DLD1 (cell line): ENCODE measurements around the gene ALPG.
"Not testable (repeated sequence)": the region's sequence is repeated elsewhere in the genome, so short reads cannot be mapped to it uniquely, and the experiment has no call there.

Experiments used
- in situ Hi-C: cut with HindIII; loops from 2 replicates; pipeline ENCODE4 v1.10.0; 2017; ENCODE audit warnings: low sequenced_read_pairs

Gene ALPG

GRCh38 chr2:232418466-232419244 lies 12.0 kb downstream of the ALPG start:
- in situ Hi-C loops, result no loop called here

DNA sequence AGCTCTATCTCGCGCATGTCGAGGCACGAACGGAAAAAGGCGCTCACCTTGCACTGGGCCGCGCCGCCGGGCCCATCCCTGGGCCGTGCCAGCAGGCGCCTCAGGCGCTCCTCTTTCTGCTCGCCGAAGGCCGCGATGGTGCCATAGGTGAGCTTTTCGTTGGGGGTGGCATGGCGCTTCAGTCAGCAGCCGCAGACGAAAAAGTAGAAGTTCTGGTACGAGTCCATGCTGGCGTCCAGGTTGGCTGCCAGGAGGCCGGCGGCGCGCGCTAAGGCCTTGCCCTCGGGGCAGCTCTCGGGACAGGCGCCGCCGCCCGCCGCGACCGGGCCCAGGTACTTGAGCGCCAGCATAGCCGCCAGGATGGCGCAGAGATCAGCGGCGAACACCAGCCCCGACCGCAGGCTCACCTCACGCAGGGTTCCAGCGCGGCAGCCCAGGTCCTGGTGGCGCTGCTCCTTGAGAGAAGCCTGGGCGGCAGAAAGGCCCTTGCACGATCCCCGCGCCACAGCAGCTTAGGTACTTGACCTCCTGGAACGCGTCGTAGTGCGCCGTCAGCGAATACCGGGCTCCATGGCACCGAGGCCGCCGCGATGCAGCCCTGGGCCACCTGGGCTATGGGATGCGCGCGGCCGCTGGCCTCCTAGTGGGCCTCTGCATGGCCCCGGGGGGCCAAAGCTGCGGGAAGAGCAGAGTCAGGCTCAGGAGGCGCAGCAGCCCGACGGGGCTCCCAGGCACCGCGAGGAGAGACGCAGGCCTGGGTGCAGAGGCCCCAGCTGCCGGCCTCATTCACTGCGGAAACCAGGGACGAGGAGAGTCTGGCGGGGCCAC lies 12.8 kb downstream of the ALPG start:
- in situ Hi-C loops, result no loop called here

- in situ Hi-C loops, result no loop called here
These were observed 13.4 kb downstream of the ALPG start for GRCh38 chr2:232420073-232420454.

- in situ Hi-C loops, result no loop called here
These were observed 14.0 kb downstream of the ALPG start for GRCh38 chr2:232420463-232421188.

DNA sequence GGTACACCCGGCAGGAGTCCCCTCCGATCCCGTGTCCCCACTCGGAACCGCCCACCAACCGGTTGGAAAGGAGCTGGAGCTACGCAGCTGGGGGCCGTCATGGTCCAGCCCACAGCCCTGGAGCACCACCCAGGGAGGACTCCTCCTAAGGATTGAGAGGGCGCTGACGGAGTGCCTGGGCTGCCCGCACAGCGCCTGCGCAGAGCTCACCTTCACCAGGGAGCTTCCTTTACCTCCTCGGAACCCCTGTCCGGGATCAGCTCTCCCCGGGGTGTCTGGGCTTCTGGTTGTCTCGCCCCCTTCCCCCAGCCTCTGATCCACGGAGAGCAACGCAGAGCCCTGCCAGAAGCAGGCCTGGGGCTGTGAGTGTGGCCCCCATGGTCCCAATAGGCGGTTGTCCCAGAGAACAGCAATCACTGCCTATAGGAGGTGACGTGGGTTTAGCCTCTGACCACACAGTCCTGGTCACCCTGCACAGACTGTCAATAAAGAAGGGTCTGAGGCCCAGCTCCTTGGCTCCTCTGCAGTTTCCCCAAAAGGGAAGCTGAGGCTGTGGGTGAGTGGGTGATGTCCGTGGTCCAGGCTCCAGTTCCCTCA lies 14.6 kb downstream of the ALPG start:
- in situ Hi-C loops, result no loop called here

GRCh38 chr2:232422051-232422450 lies 15.4 kb downstream of the ALPG start:
- in situ Hi-C loops, result no loop called here

- in situ Hi-C loops, result not testable (repeated sequence)
These were observed 16.4 kb downstream of the ALPG start for GRCh38 chr2:232422996-232423395.

GRCh38 chr2:232423407-232423806 lies 16.8 kb downstream of the ALPG start:
- in situ Hi-C loops, result not testable (repeated sequence)

DNA sequence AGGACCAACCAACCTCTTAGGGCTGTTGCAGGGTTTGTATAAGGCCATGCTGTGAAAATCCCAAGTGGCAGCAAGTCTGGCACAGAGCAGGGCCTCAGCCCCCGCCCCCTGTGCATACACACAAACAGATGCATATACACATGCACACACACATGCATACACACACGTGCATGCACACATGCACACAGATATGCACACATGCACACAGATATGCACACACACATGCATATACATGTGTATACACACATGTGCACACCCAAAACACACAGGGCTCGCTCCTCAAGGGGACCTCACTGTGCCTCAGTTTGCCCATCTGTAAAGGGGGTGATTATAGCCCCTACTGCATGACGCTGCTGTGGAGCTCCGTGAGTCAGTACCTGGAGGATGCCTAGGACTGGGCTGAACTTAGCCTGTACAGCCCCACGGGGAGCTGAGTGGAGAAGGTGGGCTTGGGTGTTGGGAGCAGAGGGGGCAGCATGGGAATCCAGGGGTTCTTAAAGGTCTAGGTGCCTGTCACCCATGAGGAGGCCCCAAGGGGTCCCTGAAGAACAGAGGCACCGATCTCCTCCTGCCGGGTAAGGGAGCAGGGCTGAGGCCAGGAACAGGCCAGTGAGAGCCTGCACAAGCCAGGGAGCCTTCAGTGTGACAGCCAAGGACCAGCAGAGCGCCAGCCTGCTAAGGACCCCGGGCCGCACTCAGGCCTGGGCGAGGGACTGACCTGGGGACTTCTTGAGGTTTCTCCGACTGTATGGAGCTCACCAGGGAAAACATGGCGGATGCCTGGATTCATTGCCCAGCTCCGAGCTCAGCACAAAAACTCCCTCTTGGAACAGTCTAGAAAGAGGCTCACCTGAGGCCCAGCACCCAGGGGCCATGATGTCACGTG lies 25.3 kb downstream of the ALPG start:
- in situ Hi-C loops, result no loop called here

DNA sequence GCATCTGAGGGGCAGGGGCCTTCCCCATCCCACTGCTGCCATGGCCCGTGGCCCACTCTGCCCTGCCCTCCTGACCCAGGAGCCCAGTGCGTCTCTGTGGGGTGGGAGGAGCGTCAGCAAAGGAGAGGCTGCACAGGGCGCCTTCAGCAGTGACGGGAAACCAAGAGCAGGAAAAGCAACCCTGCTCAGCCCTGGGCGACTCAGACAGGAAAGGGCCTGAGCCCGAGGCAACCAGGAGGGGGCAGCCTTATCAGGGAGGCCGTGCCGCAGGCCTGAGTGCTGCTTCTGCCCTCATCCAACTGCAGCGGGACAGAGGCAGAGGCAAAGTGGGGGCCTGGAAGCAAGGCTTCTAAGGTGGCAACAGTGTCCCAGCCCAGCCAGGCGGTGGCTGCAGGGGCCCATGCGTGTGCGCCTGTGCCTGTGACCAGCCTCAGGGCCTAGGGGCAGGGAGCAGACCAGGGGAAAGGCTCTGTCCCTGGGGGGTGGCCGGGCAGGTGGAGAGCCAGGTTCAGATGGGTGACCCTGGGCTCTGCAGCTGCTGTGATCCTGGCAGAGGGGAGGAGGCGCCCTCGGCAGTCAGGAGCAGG lies 26.0 kb downstream of the ALPG start:
- in situ Hi-C loops, result no loop called here

- in situ Hi-C loops, result not testable (repeated sequence)
These were observed 27.0 kb downstream of the ALPG start for GRCh38 chr2:232433622-232434021.

DNA sequence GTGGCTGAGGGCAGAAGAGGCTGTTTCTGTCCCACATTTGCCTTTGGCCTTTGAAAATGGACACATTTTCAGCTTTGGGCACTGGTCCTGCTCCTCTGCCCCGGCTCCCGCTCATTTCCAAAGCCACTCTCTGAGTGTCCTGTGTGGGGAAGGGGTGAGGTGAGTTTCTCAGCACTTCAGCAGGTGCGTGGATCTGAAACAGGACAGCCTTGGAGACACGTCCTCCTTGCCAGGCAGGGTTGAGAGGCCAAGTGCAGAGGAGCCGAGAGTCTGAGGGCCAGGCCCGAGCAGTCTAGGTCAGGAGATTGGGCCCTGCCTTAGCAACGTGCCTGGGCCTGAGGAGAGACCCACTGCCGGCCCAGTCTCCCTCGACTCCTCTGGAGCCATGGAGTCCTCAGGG lies 27.4 kb downstream of the ALPG start:
- in situ Hi-C loops, result no loop called here

GRCh38 chr2:232434563-232435374 lies 28.1 kb downstream of the ALPG start:
- in situ Hi-C loops, result no loop called here

GRCh38 chr2:232435375-232435648 lies 28.7 kb downstream of the ALPG start:
- in situ Hi-C loops, result no loop called here

- in situ Hi-C loops, result no loop called here
These were observed 29.2 kb downstream of the ALPG start for GRCh38 chr2:232435805-232436204.

DNA sequence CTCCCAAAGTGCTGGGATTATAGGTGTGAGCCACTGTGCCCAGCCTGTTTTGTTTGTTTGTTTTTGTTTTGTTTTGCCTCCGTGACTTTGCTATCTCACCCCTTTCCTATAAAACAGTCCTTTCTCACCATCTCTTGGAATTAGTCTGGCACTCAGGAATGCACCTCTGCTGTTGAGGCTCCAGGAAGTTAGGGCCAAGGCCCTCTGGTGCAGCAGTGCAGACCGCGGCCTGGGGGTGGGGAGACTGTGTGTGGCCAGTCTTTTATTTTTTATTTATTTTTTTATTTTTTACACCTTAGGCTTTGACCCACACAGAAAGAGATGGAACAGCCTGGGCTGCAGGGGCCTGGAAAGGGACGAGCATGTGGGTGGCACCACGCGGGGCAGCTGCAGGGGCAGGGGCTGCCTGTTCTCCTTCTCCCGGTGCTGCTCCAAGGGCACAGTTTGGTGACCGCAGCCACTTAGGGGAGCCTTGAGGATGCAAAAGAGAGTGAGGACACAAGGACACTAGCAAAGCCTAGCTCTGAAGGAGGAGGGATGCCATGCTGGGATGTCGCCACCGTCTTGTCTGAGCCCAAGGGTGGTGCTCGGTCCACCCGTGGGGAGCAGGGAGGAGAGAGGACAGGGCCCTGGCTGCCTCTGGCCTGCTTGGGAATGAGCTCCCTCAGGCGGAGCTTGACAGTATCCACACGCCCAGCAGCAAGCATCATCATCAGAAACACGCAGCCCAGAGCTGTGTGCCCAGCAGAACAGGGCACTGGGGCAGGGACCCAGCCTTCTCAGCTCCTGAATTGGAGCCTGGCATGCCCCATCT lies 29.9 kb downstream of the ALPG start:
- in situ Hi-C loops, result no loop called here

DNA sequence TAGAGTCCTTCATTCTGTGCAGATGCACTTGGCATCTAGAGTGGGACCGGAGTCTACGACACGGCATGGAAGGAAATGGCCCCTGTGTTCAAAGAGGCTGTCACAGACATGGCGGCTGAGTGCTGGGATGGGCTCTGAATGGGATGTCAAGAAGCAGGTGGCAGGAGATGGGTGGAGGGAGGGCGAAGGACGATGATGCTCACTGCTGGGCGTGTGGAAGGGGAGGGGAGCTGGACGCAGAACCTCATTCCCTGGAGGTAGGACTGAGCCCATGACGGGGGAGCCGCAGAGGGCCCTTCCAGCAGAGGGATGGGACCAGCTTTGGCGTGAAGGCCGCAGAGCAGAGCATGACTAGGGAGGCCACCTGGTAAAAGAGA lies 30.5 kb downstream of the ALPG start:
- in situ Hi-C loops, result no loop called here

- in situ Hi-C loops, result no loop called here
These were observed 31.4 kb downstream of the ALPG start for GRCh38 chr2:232438091-232438490.
